Upper lobe of left lung (tissue), 6 donors: ENCODE data around the gene TMEFF1. TPM values are rescaled to one million over a fixed set of nuclear protein-coding genes. Genes with fewer than 3 reads are reported as not detected.

Source experiments
- ATAC-seq, 2 donors: fragments of 200-7000 bp; cut with Tn5 transposase; one replicate each; pipeline ENCODE4 v1.9.1; 2022; ENCODE audit warnings: mild to moderate bottlenecking in 2 of 2, moderate library complexity in 2 of 2; ENCODE audit not compliant: low FRiP score in 2 of 2
- DNase-seq, 2 donors: peaks; one replicate each; pipeline ENCODE4 v3.0.0-alpha.2; 2019 to 2020
- H3K27ac ChIP-seq, 4 donors: fragments of 200-600 bp; sonication (generic); one replicate each; pipeline ENCODE4 v1.5.1; 2016 to 2019
- H3K27me3 ChIP-seq, 4 donors: fragments of 200-600 bp; sonication (generic); one replicate each; pipeline ENCODE4 v1.5.1; 2017 to 2019
- H3K36me3 ChIP-seq, 4 donors: fragments of 200-600 bp; sonication (generic); one replicate each; pipeline ENCODE4 v1.5.1; 2016 to 2019
- H3K4me1 ChIP-seq, 4 donors: fragments of 200-600 bp; sonication (generic); one replicate each; pipeline ENCODE4 v1.5.1; 2018 to 2019
- H3K4me3 ChIP-seq, 4 donors: fragments of 200-600 bp; sonication (generic); one replicate each; pipeline ENCODE4 v1.5.1; 2017 to 2019; ENCODE audit warnings: mild to moderate bottlenecking in 2 of 4, moderate library complexity in 1 of 4
- H3K9me3 ChIP-seq, 4 donors: fragments of 200-600 bp; sonication (generic); one replicate each; pipeline ENCODE4 v1.5.1; 2018 to 2019
- CTCF ChIP-seq, 6 experiments: fragments of 450-650 bp in 4 of 6; fragments of 200-600 bp in 2 of 6; sonication (generic) in 2 of 6; IDR thresholded peaks; one replicate each; pipeline ENCODE4 v1.5.1; 2016 to 2019; ENCODE audit warnings: antibody characterized with exemption in 6 of 6
- EP300 ChIP-seq, 4 donors: sonication (generic); formaldehyde crosslinking; IDR thresholded peaks; one replicate each; pipeline ENCODE4 v1.5.1; 2017; ENCODE audit warnings: antibody characterized with exemption in 4 of 4, control low read depth in 2 of 4
- POLR2A ChIP-seq, 4 donors: fragments of 450-650 bp; IDR thresholded peaks; one replicate each; pipeline ENCODE4 v1.5.1; 2016 to 2017; ENCODE audit warnings: antibody characterized with exemption in 4 of 4, mild to moderate bottlenecking in 2 of 4
- POLR2AphosphoS5 ChIP-seq, 2 donors: sonication (generic); formaldehyde crosslinking; IDR thresholded peaks; one replicate each; pipeline ENCODE4 v1.5.1; 2017; ENCODE audit warnings: antibody characterized with exemption in 2 of 2
- WGBS, 2 donors: methylation state at CpG; one replicate each; pipeline ENCODE4 v1.1.5; 2017 to 2018; 5-methylcytosine and 5-hydroxymethylcytosine counted together
- total RNA-seq, 6 donors: library from RNA; depleted of rRNA in 4 of 6; stranded (reverse); fragments of >200 nt in 4 of 6; gene quantifications; one replicate each; pipeline versions ENCODE4 v1.1.0 to v1.2.1, GENCODE V29; 2016 to 2021
- donor health status: DM: no; HTN: no; CAD: no; lungs with moderate emphysema.
- donor health status: DM: no; HTN: yes; CAD: no; lungs with severe emphysema.

The TMEFF1 gene
- total RNA-seq: under 1 TPM in 4 of 6 donors, not detected in 2; 0.11 to 0.30 (median 0.18) TPM

- ATAC-seq: peak in 1 of 2 donors; percentile 64
- Histone ChIP-seq H3K9me3 (no peaks in the 10 kb centered on the region), H3K4me1 (peaks cover 6 to 21% (median 8%) of the 10 kb centered on the region in 4 donors), H3K4me3 (peak within 1 kb of the TSS; percentile 11 to 66 (median 48)), H3K36me3 (no peaks in the 10 kb centered on the region), H3K27ac (no peak within 1 kb of the TSS), H3K27me3 (peaks cover 0 to 14% (median 6%) of the 10 kb centered on the region in 4 donors)
- DNase-seq: peak in 1 of 2 donors; percentile 91
- TF ChIP-seq CTCF (IDR thresholded peaks at IDR 0.05) (peak in 1 of 6 experiments; percentile 14), POLR2A (IDR thresholded peaks at IDR 0.05) (no peak), POLR2AphosphoS5 (IDR thresholded peaks at IDR 0.05) (no peak)
- WGBS, 2 donors: 5 to 43% methylated on average over 1 to 18 of the region's 54 CpGs
Observed at GRCh38 chr9:100472788-100473275, at the start of gene TMEFF1. Gene TMEFF1, plus strand, starts transcription at chr9:100473149. Its CDS starts 396 bp downstream, at chr9:100473545.

GRCh38 chr9:100425758-100426157 lies 47.2 kb upstream of the TMEFF1 start:
- Histone ChIP-seq H3K27me3 (no peaks in the 10 kb centered on the region), H3K27ac (peak overlapping the region in 3 of 4 donors; percentile 74 to 85 (median 78)), H3K4me1 (peaks cover 14 to 30% (median 24%) of the 10 kb centered on the region in 4 donors), H3K9me3 (no peaks in the 10 kb centered on the region), H3K4me3 (no peak overlapping the region), H3K36me3 (no peaks in the 10 kb centered on the region)
- DNase-seq (no peak), ATAC-seq (no peak)
- TF ChIP-seq POLR2A (IDR thresholded peaks at IDR 0.05) (no peak), CTCF (IDR thresholded peaks at IDR 0.05) (no peak), EP300 (IDR thresholded peaks at IDR 0.05) (no peak), POLR2AphosphoS5 (IDR thresholded peaks at IDR 0.05) (no peak)
- WGBS, 2 donors: 49 to 71% methylated on average over 1 of the region's 1 CpG

- Histone ChIP-seq H3K36me3 (no peaks in the 10 kb centered on the region), H3K4me1 (peaks cover 14 to 30% (median 24%) of the 10 kb centered on the region in 4 donors), H3K9me3 (no peaks in the 10 kb centered on the region), H3K4me3 (peak overlapping the region; percentile 42 to 94 (median 92)), H3K27me3 (no peaks in the 10 kb centered on the region), H3K27ac (peak overlapping the region; percentile 74 to 85 (median 78))
- WGBS, 2 donors: 31 to 37% methylated on average over 7 of the region's 7 CpGs
- no peak for TF ChIP-seq POLR2A (IDR thresholded peaks at IDR 0.05)
- no peak for TF ChIP-seq CTCF (IDR thresholded peaks at IDR 0.05)
- TF ChIP-seq EP300 (IDR thresholded peaks at IDR 0.05): no peak
- TF ChIP-seq POLR2AphosphoS5 (IDR thresholded peaks at IDR 0.05): no peak
- ATAC-seq (peak in 1 of 2 donors; percentile 2), DNase-seq (no peak)
Observed at GRCh38 chr9:100426189-100426529, 46.8 kb upstream of the TMEFF1 start.

GRCh38 chr9:100426530-100427365 lies 46.2 kb upstream of the TMEFF1 start, which contains the start of gene MSANTD3:
Gene MSANTD3, plus strand, starts transcription at chr9:100427143. Its CDS starts 14,796 bp downstream, at chr9:100441939.
- peak within 1 kb of the TSS; percentile 87 to 94 (median 92) for H3K4me3 ChIP-seq
- ATAC-seq (peak; percentile 82 to 87), DNase-seq (peak; percentile 76 to 95)
- H3K27ac ChIP-seq: peak within 1 kb of the TSS; percentile 81 to 93 (median 88)
- no peaks in the 10 kb centered on the region for H3K27me3 ChIP-seq
- peak in 1 of 2 donors; percentile 10 for TF ChIP-seq POLR2AphosphoS5 (IDR thresholded peaks at IDR 0.05)
- no peak for TF ChIP-seq EP300 (IDR thresholded peaks at IDR 0.05)
- peak; percentile 21 to 72 (median 54) for TF ChIP-seq CTCF (IDR thresholded peaks at IDR 0.05)
- peak in 2 of 4 donors; percentile 19 to 38 for TF ChIP-seq POLR2A (IDR thresholded peaks at IDR 0.05)
- peaks cover 14 to 30% (median 24%) of the 10 kb centered on the region in 4 donors for H3K4me1 ChIP-seq
- H3K9me3 ChIP-seq: no peaks in the 10 kb centered on the region
- no peaks in the 10 kb centered on the region for H3K36me3 ChIP-seq
- WGBS, 2 donors: 1% methylated on average over 13 to 27 of the region's 80 CpGs
